Ovary (tissue), 3 donors: ENCODE measurements around the gene NUBPL.

Experiments
- CTCF ChIP-seq, 3 donors: fragments of 450-650 bp in 2 of 3; fragments of 200-600 bp in 1 of 3; IDR thresholded peaks; one replicate each; pipeline versions ENCODE4 v1.5.1 to v1.8.0; 2016 to 2022; ENCODE audit warnings: antibody characterized with exemption in 3 of 3, mild to moderate bottlenecking in 1 of 3
- EP300 ChIP-seq: sonication (generic); formaldehyde crosslinking; IDR thresholded peaks from one replicate; pipeline ENCODE4 v1.6.1; 2017; ENCODE audit warnings: antibody characterized with exemption
- POLR2A ChIP-seq: fragments of 450-650 bp; IDR thresholded peaks from one replicate; pipeline ENCODE4 v1.6.1; 2017; ENCODE audit warnings: antibody characterized with exemption, mild to moderate bottlenecking, moderate library complexity
- donor health status: DM: no; HTN: no; CAD: no.

DNA sequence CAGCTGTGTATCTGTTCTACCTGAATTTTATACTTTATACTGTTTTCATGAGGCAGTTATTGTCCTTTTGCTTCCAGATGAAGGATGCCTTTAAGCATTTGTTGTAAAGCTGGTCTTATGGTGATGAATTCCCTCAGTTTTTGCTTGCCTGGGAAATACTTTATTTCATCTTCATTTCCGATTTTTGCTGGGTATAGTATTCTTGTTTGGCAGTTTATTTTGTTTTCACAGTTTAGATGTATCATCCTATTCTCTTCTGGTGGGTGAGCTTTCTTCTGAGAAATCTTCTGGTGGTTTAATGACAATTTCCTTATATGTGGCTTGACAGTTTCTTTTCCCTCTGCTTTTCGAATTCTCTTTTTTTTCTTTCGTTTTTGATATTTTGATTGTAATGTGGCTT, 188.1 kb downstream of the NUBPL start:
- TF ChIP-seq POLR2A (no peak), EP300 (no peak), CTCF (IDR thresholded peaks at IDR 0.05) (no peak)
